HG03342 (cell line): ENCODE measurements around the gene KAZN.

Source experiments
- ATAC-seq: cut with Tn5 transposase; IDR thresholded peaks from one replicate; pipeline ENCODE4 v1.9.1; 2021; ENCODE audit warnings: mild to moderate bottlenecking, moderate library complexity; ENCODE audit not compliant: unreplicated experiment

Gene KAZN

GRCh38 chr1:15014516-15014915 is 416.0 kb downstream of the KAZN start:
- no peak for ATAC-seq

- no peak for ATAC-seq
Measured at GRCh38 chr1:15016001-15016400, 417.5 kb downstream of the KAZN start.

GRCh38 chr1:15016526-15016925 is 418.0 kb downstream of the KAZN start:
- no peak for ATAC-seq

GRCh38 chr1:15017120-15017519 is 418.6 kb downstream of the KAZN start:
- ATAC-seq, result no peak

GRCh38 chr1:15018767-15019166 is 420.3 kb downstream of the KAZN start:
- ATAC-seq, result no peak

- ATAC-seq, result no peak
Measured at GRCh38 chr1:15020943-15021745, 422.7 kb downstream of the KAZN start.

- no peak for ATAC-seq
Measured at GRCh38 chr1:15022048-15022447, 423.6 kb downstream of the KAZN start.

- ATAC-seq, result no peak
Measured at GRCh38 chr1:15023205-15023604, 424.7 kb downstream of the KAZN start.

GRCh38 chr1:15023976-15024375 is 425.5 kb downstream of the KAZN start:
- ATAC-seq, result no peak

GRCh38 chr1:15026117-15026489 is 427.6 kb downstream of the KAZN start:
- no peak for ATAC-seq

GRCh38 chr1:15027515-15027986 is 429.1 kb downstream of the KAZN start:
- ATAC-seq, result no peak

- no peak for ATAC-seq
Measured at GRCh38 chr1:15028102-15028501, 429.6 kb downstream of the KAZN start.

GRCh38 chr1:15028616-15029015 is 430.1 kb downstream of the KAZN start:
- no peak for ATAC-seq

GRCh38 chr1:15029036-15029435 is 430.6 kb downstream of the KAZN start:
- no peak for ATAC-seq

- no peak for ATAC-seq
Measured at GRCh38 chr1:15029786-15030185, 431.3 kb downstream of the KAZN start.

- ATAC-seq, result no peak
Measured at GRCh38 chr1:15031251-15031933, 432.9 kb downstream of the KAZN start.

- ATAC-seq, result no peak
Measured at GRCh38 chr1:15033264-15033663, 434.8 kb downstream of the KAZN start.

GRCh38 chr1:15034656-15035055 is 436.2 kb downstream of the KAZN start:
- no peak for ATAC-seq

GRCh38 chr1:15035236-15035635 is 436.8 kb downstream of the KAZN start:
- no peak for ATAC-seq

GRCh38 chr1:15036101-15036500 is 437.6 kb downstream of the KAZN start:
- ATAC-seq, result no peak

- ATAC-seq, result no peak
Measured at GRCh38 chr1:15038232-15039016, 439.9 kb downstream of the KAZN start.
